ENCODE measurements around the gene MCRIP1. TPM values are rescaled to one million over a fixed set of nuclear protein-coding genes. Genes with fewer than 3 reads are reported as not detected.

The MCRIP1 gene
- total and polyA plus RNA-seq, 10 of the 15 experiments (the other 5 are each of a cell fraction or from before 2014, with no cell fraction given): 0.31 to 54.4 (median 30.8) TPM

- TF ChIP-seq, protein P1, sequence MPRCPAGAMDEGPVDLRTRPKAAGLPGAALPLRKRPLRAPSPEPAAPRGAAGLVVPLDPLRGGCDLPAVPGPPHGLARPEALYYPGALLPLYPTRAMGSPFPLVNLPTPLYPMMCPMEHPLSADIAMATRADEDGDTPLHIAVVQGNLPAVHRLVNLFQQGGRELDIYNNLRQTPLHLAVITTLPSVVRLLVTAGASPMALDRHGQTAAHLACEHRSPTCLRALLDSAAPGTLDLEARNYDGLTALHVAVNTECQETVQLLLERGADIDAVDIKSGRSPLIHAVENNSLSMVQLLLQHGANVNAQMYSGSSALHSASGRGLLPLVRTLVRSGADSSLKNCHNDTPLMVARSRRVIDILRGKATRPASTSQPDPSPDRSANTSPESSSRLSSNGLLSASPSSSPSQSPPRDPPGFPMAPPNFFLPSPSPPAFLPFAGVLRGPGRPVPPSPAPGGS (IDR thresholded peaks at IDR 0.05; ENCODE audit: borderline replicate concordance, insufficient read depth, low read depth, low read length, poor library complexity, severe bottlenecking): peak; percentile 55
- no peak for TF ChIP-seq POU2F2 (IDR thresholded peaks at IDR 0.05; ENCODE audit: borderline replicate concordance, low read depth, low read length)
- TF ChIP-seq TCF7 (IDR thresholded peaks at IDR 0.05; ENCODE audit: borderline replicate concordance): no peak
- TF ChIP-seq, protein P2, sequence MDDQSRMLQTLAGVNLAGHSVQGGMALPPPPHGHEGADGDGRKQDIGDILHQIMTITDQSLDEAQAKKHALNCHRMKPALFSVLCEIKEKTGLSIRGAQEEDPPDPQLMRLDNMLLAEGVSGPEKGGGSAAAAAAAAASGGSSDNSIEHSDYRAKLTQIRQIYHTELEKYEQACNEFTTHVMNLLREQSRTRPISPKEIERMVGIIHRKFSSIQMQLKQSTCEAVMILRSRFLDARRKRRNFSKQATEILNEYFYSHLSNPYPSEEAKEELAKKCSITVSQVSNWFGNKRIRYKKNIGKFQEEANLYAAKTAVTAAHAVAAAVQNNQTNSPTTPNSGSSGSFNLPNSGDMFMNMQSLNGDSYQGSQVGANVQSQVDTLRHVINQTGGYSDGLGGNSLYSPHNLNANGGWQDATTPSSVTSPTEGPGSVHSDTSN (IDR thresholded peaks at IDR 0.05; ENCODE audit: insufficient replicate concordance, low read depth, low read length): peak; percentile 93
- no peak for TF ChIP-seq ZNF592 (IDR thresholded peaks at IDR 0.05)
- no peak for TF ChIP-seq MEF2A (IDR thresholded peaks at IDR 0.05; ENCODE audit: insufficient read depth, low read depth, low read length)
- TF ChIP-seq BCLAF1 (IDR thresholded peaks at IDR 0.05): no peak
- no peak for TF ChIP-seq CBX3 (IDR thresholded peaks at IDR 0.05; ENCODE audit: borderline replicate concordance, low read depth)
- TF ChIP-seq RAD21 (IDR thresholded peaks at IDR 0.05; ENCODE audit: insufficient read depth, low read depth, low read length): no peak
- TF ChIP-seq BCL11A (IDR thresholded peaks at IDR 0.05; ENCODE audit: low read depth, low read length): no peak
- TF ChIP-seq, protein P3, sequence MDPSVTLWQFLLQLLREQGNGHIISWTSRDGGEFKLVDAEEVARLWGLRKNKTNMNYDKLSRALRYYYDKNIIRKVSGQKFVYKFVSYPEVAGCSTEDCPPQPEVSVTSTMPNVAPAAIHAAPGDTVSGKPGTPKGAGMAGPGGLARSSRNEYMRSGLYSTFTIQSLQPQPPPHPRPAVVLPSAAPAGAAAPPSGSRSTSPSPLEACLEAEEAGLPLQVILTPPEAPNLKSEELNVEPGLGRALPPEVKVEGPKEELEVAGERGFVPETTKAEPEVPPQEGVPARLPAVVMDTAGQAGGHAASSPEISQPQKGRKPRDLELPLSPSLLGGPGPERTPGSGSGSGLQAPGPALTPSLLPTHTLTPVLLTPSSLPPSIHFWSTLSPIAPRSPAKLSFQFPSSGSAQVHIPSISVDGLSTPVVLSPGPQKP (IDR thresholded peaks at IDR 0.05; ENCODE audit: low read depth, low read length): peak; percentile 95
- TF ChIP-seq RUNX3 (IDR thresholded peaks at IDR 0.05; ENCODE audit: low read length): peak; percentile 40
- TF ChIP-seq SMAD1 (IDR thresholded peaks at IDR 0.05; ENCODE audit: low read depth, partially characterized antibody): no peak
- TF ChIP-seq TAF1 (IDR thresholded peaks at IDR 0.05; ENCODE audit: borderline replicate concordance, low read depth, low read length): peak; percentile 41
- TF ChIP-seq HDGF (IDR thresholded peaks at IDR 0.05): peak; percentile 98
- no peak for TF ChIP-seq YBX1 (IDR thresholded peaks at IDR 0.05)
- TF ChIP-seq SMARCA5 (IDR thresholded peaks at IDR 0.05): no peak
Observed at GRCh38 chr17:81860756-81861568, 27.9 kb upstream of the MCRIP1 start (continued).
